Activated naive CD8-positive, alpha-beta T cell (primary cell): ENCODE measurements around the gene XPO4.

Experiments
- H3K27ac Mint-ChIP-seq: one replicate; pipeline ENCODE4 v1.8.0; 2021; ENCODE audit warnings: mixed read lengths
- H3K27me3 Mint-ChIP-seq: one replicate; pipeline ENCODE4 v1.8.0; 2021; ENCODE audit warnings: mixed read lengths
- H3K36me3 Mint-ChIP-seq: one replicate; pipeline ENCODE4 v1.8.0; 2021; ENCODE audit warnings: mixed read lengths
- H3K4me1 Mint-ChIP-seq: one replicate; pipeline ENCODE4 v1.8.0; 2021; ENCODE audit warnings: low read depth, mixed read lengths
- H3K4me3 Mint-ChIP-seq: one replicate; pipeline ENCODE4 v1.8.0; 2021; ENCODE audit warnings: mild to moderate bottlenecking, mixed read lengths
- H3K9me3 Mint-ChIP-seq: one replicate; pipeline ENCODE4 v1.8.0; 2021; ENCODE audit warnings: low read depth, mixed read lengths

XPO4 gene

DNA sequence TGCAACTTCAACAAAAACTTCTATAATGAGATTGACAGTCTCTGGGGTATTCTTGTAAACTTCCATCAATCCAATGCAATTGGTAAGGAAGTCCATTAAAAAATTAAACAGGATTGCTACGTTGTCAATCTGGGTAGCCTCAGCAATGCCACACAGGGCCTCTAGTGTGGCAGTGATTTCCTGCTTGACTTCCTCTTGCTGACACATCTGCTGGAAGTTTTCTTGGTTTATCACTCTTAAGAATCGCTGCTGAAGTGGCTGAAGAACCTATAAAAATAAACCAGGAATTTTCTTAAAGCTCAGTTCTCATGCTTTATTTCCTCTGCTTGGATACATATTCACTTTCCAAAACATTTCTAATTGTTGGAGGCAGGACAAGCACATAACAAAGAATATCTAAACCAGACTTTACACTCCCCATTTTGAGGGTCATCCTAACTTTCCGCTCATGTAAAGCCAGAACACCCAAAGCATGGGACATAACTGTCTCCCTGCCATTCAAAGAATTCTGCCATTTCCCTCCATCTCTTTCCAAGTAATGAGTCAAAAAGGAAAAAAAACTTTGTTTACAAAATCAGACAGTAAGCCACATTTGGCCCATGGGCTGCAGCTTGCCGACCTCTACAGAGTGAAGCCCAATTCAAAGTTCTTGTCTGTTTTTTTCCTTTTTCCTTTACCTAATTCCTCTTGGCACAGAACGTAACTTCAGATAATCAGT is 105.6 kb downstream of the XPO4 start:
- no peaks in the 10 kb centered on the region for H3K27me3 Mint-ChIP-seq
- peaks cover 19% of the 10 kb centered on the region for H3K36me3 Mint-ChIP-seq
- peaks cover 17% of the 10 kb centered on the region for H3K4me1 Mint-ChIP-seq
- H3K4me3 Mint-ChIP-seq, result no peak overlapping the region
- H3K27ac Mint-ChIP-seq, result peak overlapping the region; percentile 41
- H3K9me3 Mint-ChIP-seq, result no peaks in the 10 kb centered on the region

DNA sequence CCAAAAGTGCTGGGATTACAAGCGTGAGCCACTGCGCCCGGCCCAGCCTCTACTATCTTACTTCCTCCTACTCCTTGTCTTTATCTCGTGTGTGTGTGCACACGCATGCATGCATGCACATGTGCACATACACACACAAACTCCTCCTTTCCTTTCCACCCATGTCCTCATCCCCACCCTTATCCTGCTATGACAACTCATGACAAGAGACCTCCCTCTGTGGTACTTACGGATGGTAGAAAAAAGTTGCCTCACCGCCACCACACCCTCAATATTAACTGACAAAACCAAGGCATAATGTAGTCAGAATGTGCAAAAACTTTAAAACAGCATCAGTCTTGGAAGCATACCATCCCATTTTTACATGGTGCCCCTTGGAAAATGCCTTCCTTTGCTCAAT is 112.9 kb downstream of the XPO4 start:
- peaks cover 4% of the 10 kb centered on the region for H3K4me1 Mint-ChIP-seq
- H3K9me3 Mint-ChIP-seq, result no peaks in the 10 kb centered on the region
- no peak overlapping the region for H3K4me3 Mint-ChIP-seq
- H3K27me3 Mint-ChIP-seq, result no peaks in the 10 kb centered on the region
- H3K27ac Mint-ChIP-seq, result peak overlapping the region; percentile 69
- peaks cover 16% of the 10 kb centered on the region for H3K36me3 Mint-ChIP-seq

DNA sequence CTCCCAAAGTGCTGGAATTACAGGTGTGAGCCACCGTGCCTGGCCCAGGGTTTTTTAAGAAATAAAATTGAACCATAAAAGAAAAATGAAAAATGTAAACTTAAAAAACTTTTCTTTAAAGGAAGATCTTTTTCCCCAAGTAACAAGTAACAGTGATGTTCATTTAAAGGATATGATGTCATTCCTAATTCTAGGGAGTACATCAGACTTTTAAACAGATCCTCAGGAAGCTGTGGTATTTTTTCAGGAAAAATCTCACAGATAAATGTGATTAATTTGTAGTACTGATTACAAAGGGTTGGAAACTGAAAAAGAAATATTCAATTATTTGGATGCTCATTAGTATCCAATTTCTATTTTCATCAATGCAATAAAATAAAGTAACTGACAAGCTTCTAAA is 114.2 kb downstream of the XPO4 start:
- Mint-ChIP-seq H3K36me3 (peaks cover 12% of the 10 kb centered on the region), H3K9me3 (no peaks in the 10 kb centered on the region), H3K27ac (no peak overlapping the region), H3K27me3 (no peaks in the 10 kb centered on the region), H3K4me1 (peaks cover 4% of the 10 kb centered on the region), H3K4me3 (no peak overlapping the region)

DNA sequence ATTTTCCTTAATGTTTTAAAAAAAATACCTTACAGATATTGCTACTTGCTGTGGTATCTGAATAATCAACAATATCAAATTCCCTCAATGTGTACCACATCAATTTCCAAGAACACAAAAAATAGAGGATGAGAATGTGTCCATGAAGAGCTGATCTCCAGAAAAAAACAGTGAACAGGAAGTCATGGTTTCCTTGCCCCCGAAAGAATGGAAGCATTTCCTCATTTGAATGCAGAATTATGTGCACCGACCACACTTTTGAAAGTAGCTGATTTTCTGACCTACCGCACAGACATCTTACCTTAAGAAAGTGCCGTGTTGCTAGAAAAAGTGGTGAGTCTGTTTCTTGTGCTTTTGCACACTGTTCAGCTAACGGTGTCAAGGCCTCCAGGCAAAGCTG is 115.4 kb downstream of the XPO4 start:
- Mint-ChIP-seq H3K36me3 (peaks cover 9% of the 10 kb centered on the region), H3K4me3 (no peak overlapping the region), H3K27ac (peak overlapping the region; percentile 41), H3K9me3 (no peaks in the 10 kb centered on the region), H3K4me1 (peaks cover 10% of the 10 kb centered on the region), H3K27me3 (no peaks in the 10 kb centered on the region)

DNA sequence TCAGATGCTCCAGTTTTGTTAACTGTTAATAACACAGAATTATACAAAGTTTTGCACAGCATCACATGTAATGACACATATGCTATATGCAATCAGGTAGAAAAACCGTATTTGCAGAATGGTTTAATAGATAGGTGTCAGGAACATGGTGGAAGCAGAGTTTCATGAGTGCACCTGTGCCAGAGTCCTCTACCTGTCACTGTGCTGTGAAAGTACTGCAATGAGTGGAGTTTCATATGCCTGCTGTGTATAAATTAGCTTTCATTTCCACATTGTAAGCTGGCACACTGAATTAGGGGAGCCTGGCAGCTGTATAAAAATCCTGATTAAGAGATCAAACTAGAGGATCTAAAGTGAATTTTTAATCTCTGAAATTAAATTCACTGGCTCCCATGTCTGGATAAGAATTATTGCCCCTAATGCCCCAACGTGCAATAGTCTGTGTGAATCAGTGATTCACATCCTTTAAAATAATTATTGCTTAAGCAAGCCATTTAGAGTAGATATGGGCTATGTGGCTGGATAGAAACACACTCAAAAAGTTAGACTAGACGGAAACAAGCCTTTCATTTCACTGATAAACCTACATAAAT is 120.3 kb downstream of the XPO4 start:
- no peak overlapping the region for H3K27ac Mint-ChIP-seq
- H3K9me3 Mint-ChIP-seq, result no peaks in the 10 kb centered on the region
- no peak overlapping the region for H3K4me3 Mint-ChIP-seq
- H3K27me3 Mint-ChIP-seq, result no peaks in the 10 kb centered on the region
- H3K36me3 Mint-ChIP-seq, result peaks cover 7% of the 10 kb centered on the region
- peaks cover 9% of the 10 kb centered on the region for H3K4me1 Mint-ChIP-seq

DNA sequence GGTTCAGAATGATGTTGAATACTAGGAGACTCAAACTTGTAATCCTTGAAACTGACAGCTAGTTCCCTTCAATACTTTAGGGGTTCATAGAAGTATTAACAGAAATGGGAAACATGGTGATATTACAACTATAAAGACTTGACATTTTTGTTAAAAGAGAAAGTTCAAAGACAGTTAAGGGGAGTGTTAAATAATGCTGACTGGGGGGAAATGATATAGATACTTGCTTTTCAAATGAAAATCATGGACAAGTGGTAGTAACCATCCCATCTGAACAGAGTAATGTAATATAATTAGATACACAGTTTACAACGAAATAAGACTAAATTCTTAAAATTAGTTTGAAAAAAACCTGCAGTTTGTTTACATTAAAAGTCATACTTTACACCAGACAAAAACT is 122.2 kb downstream of the XPO4 start:
- Mint-ChIP-seq H3K27me3 (no peaks in the 10 kb centered on the region), H3K36me3 (peaks cover 2% of the 10 kb centered on the region), H3K4me1 (peaks cover 13% of the 10 kb centered on the region), H3K9me3 (no peaks in the 10 kb centered on the region), H3K4me3 (no peak overlapping the region), H3K27ac (peak overlapping the region; percentile 66)

DNA sequence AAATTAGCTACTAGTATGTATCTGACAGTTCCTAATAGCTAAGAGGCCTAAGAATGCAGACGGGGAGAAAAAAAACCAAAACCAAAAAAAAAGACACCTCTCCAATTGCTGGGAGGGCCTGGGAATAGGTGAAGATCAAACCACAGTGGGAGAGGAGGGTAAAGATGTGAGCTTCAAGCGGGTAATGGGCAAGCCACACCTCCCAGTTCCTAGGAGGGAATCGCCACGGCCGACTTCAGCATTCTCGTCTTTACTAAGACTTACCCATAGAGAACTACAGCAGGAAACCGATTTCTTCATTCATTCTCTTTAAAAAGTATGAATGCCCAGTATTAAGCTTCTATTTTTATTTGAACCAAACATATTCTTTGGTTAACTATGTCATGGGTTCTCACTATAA is 123.1 kb downstream of the XPO4 start:
- no peaks in the 10 kb centered on the region for H3K9me3 Mint-ChIP-seq
- H3K27me3 Mint-ChIP-seq, result no peaks in the 10 kb centered on the region
- no peak overlapping the region for H3K27ac Mint-ChIP-seq
- H3K4me1 Mint-ChIP-seq, result peaks cover 21% of the 10 kb centered on the region
- no peak overlapping the region for H3K4me3 Mint-ChIP-seq
- H3K36me3 Mint-ChIP-seq, result peaks cover 5% of the 10 kb centered on the region

DNA sequence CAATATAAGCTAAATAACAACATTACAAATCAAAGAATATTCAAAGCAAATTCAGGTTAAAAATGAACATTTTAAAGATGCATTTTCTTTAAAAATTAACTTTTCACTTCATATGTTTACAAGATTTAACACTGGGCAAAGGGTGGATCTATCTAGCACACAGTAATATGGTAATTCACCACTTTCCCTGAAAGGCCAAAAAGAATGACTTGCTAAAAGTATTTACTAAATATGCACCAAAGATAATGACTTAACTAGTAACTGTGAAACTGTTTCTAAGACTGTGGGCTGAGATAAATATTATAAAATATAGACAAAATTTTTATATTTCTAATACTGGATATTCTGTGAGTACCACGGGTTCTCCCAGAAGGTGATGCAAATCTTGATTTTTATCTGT is 124.2 kb downstream of the XPO4 start:
- Mint-ChIP-seq H3K4me3 (no peak overlapping the region), H3K27ac (no peak overlapping the region), H3K27me3 (no peaks in the 10 kb centered on the region), H3K4me1 (peaks cover 21% of the 10 kb centered on the region), H3K36me3 (peaks cover 5% of the 10 kb centered on the region), H3K9me3 (no peaks in the 10 kb centered on the region)

DNA sequence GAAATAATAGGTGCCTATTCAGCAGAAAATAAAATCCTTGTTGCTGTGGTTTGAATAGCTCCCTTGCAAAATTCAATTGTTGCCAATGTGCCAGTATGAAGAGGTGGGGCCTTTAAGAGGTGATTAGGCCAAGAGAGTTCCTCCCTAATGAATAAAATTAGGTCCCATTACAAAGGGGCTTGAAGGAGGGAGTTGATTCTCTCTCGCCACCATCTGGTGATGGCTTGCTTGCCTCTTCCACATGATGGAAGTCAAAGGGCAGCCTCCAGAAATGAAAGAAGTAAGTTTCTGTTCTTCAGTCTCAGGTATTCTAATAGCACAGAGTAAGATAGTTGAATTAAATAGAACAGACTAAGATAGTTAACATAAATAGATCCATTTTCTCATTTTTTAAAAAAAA is 125.8 kb downstream of the XPO4 start:
- no peak overlapping the region for H3K4me3 Mint-ChIP-seq
- peaks cover 7% of the 10 kb centered on the region for H3K36me3 Mint-ChIP-seq
- H3K27ac Mint-ChIP-seq, result no peak overlapping the region
- no peaks in the 10 kb centered on the region for H3K27me3 Mint-ChIP-seq
- peaks cover 24% of the 10 kb centered on the region for H3K4me1 Mint-ChIP-seq
- H3K9me3 Mint-ChIP-seq, result no peaks in the 10 kb centered on the region

DNA sequence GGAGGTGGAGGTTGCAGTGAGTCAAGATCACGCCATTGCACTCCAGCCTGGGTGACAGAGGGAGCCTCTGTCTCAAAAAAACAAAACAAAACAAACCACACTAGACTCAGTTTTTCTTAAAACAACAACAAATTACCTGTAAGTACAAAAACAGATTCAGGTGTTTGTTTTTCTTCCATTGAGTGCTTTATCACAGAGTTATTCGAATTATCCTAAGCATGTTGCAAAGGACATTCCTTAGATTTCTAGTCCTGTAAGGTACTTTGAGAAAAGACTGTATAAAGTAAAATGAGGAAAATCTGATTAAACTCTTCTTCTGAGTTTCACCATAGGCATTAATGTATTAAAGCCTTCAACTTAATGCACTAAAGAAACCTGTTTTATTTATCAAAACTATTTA is 126.6 kb downstream of the XPO4 start:
- Mint-ChIP-seq H3K4me1 (peaks cover 29% of the 10 kb centered on the region), H3K27me3 (no peaks in the 10 kb centered on the region), H3K4me3 (no peak overlapping the region), H3K36me3 (peaks cover 10% of the 10 kb centered on the region), H3K9me3 (no peaks in the 10 kb centered on the region), H3K27ac (no peak overlapping the region)

DNA sequence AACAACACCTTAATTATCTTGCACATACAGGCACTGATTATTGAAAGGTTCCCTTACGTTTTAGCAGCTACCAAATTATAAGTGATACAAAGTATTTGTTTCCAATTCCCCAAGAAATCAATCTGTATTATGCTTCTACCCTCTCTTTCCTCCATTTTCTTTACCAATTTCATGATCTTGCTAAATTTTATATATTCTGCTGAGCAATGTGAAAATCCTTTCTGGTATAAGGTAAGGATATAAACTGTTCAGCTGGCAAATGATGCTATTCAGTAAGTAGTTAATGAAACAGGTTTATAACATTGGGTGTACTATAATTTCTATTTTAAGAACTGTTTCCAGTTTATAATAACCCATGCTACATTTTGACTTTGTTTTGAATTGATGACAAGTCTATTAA is 127.8 kb downstream of the XPO4 start:
- H3K27ac Mint-ChIP-seq, result peak overlapping the region; percentile 75
- H3K4me1 Mint-ChIP-seq, result peaks cover 38% of the 10 kb centered on the region
- no peaks in the 10 kb centered on the region for H3K27me3 Mint-ChIP-seq
- no peaks in the 10 kb centered on the region for H3K9me3 Mint-ChIP-seq
- peaks cover 18% of the 10 kb centered on the region for H3K36me3 Mint-ChIP-seq
- peak overlapping the region; percentile 90 for H3K4me3 Mint-ChIP-seq

DNA sequence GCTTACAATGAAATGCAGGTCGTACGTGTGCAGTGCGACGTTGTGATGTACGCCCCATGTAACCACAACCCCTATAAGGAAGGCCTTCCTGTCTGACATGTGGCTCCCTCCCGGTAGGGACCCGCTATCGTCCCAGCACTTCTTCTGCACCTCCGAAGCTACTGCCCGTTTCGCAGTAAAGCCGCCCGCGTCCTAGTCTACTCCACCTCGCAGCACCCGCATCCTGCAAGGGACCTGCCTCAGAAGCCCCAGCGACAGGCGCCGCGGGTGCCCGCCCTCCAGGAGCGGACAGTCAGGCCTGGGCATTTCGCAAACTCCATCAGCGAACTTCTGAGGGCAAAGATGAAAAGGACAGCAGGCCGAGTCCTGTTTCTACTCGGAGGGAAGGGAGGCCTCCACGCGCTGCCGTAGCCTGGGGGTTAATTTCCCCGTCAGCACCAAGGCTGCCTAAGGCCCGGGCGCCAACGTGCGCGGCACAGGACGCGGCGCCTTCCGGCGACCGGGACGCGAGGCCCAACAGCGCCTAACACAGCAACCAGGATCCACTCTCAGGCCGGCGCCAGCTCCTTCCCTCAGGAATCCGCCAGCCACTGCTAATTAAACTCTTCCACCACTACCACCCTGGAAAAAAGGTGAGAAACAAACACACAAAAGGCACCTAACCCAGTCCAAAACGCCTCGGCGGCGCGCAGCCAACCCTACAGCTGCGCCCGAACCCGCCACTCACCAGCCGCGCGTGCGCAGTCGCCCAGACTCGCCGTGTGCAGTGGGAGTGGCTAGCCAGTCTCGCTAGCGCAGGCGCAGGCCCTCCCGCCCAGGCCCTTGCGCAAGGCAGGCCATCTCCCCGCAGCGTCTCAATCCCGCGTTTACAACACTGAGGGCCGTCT is 129.1 kb downstream of the XPO4 start, which contains the start of gene EEF1AKMT1:
TSS of gene EEF1AKMT1 (minus strand) at position 768 of the 887 bp plus-strand sequence. CDS start 16,363 bp downstream, outside the sequence.
- H3K27ac Mint-ChIP-seq, result peak within 1 kb of the TSS; percentile 100
- peaks cover 5% of the 10 kb centered on the region for H3K9me3 Mint-ChIP-seq
- H3K27me3 Mint-ChIP-seq, result no peaks in the 10 kb centered on the region
- H3K4me3 Mint-ChIP-seq, result peak within 1 kb of the TSS; percentile 90
- H3K4me1 Mint-ChIP-seq, result peaks cover 49% of the 10 kb centered on the region
- H3K36me3 Mint-ChIP-seq, result peaks cover 25% of the 10 kb centered on the region

DNA sequence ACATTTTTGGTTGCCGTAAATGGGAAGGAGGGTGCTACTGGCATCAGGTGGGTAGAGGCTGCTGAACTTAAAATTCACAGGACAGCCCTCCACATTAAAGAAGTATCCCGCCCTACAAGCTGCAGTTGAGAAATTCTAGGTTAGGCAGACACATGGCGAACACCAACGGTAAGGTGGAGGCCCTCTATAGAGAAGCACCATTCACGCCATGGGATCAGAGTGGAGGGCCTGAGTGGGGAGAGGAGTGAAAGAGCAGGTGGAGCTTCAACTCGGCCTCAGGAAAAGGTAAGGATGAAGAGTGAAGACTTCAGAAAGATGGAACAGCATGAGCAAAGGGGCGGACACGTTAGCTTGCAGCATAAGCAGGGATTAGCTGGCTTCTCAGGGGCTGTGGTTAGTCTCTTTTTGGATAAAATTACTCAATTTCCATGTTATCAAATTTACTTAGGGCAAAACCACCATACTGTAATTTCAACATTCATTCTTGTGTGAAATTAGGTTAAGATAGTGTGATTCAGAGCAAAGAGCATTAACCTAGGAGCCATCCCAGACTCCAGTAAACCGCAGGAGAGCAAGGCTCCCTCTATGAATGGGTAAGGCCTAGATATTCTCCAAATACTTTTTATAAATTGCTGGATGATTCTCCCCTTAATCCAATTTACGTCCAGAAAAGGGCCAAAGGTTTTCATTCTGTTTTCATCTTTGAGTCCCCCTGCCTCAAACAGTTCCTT is 130.0 kb downstream of the XPO4 start:
- Mint-ChIP-seq H3K4me1 (peaks cover 49% of the 10 kb centered on the region), H3K27ac (peak overlapping the region; percentile 100), H3K36me3 (peaks cover 32% of the 10 kb centered on the region), H3K4me3 (peak overlapping the region; percentile 90), H3K27me3 (no peaks in the 10 kb centered on the region), H3K9me3 (peaks cover 11% of the 10 kb centered on the region)

DNA sequence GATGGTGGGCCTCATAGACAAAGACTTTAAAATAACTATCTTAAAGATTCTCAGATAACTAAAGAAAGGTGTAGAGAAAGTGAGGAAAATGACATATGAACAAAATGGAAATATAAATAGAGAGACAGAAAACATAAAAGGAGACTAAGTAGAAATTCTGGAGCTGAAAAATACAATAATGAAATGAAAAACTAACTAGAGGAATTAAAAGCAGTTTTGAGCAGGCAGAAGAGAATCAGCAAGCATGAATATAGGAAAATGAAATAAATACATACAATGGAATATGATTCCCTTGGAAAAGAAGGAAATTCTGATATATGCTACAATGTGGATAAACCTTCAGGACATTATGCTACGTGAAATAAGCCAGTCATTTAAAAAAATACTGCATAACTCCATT is 132.7 kb downstream of the XPO4 start:
- Mint-ChIP-seq H3K27me3 (no peaks in the 10 kb centered on the region), H3K27ac (no peak overlapping the region), H3K4me1 (peaks cover 40% of the 10 kb centered on the region), H3K4me3 (no peak overlapping the region), H3K36me3 (peaks cover 34% of the 10 kb centered on the region), H3K9me3 (peaks cover 15% of the 10 kb centered on the region)
